HG02852 (cell line): ENCODE results near the gene ZFAND5.

Source experiments
- ATAC-seq: cut with Tn5 transposase; IDR thresholded peaks from one replicate; pipeline ENCODE4 v1.9.1; 2021; ENCODE audit warnings: mild to moderate bottlenecking, moderate library complexity; ENCODE audit not compliant: unreplicated experiment

ZFAND5 gene

GRCh38 chr9:72332351-72332750, 32.7 kb downstream of the ZFAND5 start:
- no peak for ATAC-seq

GRCh38 chr9:72327631-72328030, 37.4 kb downstream of the ZFAND5 start:
- peak; percentile 83 for ATAC-seq

DNA sequence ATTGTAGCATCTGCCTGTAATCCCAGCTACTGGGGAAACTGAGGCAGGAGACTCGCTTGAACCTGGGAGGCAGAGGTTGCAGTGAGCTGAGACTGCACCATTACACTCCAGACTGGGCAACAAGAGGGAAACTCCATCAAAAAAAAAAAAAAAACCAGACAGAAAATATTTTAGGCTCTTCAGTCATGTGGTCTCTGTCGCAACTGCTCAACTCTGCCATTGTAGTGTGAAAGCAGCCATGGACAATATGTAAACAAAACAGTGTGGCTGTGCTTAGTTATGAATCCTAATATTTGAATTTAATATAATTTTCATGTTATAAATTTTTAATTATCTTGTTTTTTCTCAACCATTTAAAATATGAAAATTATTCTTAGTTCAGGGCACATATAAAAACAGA, 38.4 kb downstream of the ZFAND5 start:
- ATAC-seq = no peak

- no peak for ATAC-seq
Measured at GRCh38 chr9:72324974-72325373, 40.0 kb downstream of the ZFAND5 start.

- no peak for ATAC-seq
Measured at GRCh38 chr9:72322678-72323077, 42.3 kb downstream of the ZFAND5 start.

DNA sequence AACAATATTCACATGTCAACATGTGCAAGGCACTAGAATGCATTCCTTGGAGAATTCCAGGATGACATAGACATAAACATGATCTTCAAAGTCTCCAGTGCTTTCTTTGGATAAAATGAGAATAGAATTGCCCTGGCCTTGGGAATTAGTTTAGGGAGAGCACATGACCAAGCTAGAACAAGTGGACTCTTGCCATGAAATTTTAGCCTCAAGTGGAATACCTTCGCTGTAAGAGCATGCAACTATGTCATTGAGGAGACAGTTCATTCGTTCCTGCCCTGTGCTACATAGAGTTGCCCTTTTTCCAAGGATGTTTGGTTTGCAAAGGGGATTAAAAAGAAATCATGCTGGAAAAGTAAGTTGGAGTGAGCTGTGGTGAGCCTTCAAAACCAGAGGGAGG, 42.7 kb downstream of the ZFAND5 start:
- ATAC-seq = no peak

GRCh38 chr9:72315510-72316311, 49.3 kb downstream of the ZFAND5 start:
- no peak for ATAC-seq

DNA sequence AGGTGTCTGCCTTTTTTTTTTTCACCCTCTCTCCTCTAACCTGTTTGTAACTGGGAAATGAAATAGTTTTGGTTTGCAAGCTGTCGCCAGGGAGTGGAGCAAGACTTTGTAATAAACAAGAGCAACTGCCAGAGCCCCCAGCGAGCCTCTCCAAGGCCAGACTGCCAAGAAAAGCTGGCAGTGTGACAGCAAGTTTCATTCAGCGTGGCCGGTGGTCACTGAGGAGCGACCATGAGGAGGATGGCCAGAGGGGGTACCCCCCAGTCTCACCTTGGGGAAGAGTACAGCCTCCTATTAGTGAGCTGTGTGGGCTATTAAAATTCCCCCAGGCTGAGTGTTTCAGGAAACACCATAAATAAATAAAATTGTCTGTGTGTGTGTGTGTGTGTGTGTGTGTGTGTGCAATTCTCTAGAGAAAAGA, 49.9 kb downstream of the ZFAND5 start:
- no peak for ATAC-seq

- ATAC-seq = no peak
Measured at GRCh38 chr9:72313507-72313906, 51.5 kb downstream of the ZFAND5 start.

DNA sequence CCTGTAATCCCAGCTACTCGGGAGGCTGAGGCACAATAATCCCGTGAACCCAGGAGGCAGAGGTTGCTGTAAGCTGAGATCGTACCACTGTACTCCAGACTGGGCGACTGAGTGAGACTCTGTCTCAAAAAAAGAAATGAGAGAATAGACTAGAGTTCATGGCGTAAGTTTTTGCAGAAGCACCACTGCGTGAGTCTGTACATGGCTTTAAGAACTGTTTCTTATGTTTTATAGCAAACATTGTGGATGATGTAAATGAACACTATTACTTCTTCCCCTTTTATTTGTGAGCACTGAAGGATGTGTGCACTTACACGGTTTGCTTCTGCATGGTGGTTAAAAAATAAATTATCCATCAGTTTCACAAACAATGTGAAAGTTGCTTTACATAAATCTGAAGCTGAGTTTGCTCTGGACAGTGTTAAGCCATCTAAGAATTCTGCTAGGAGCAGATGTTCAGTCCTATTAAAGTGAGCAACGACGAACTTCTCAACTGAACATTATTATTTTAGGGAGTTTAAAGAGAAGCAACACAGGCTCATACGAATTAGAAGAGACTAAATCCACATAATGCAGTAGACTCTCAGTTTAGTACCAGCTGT, 52.5 kb downstream of the ZFAND5 start:
- ATAC-seq = no peak

DNA sequence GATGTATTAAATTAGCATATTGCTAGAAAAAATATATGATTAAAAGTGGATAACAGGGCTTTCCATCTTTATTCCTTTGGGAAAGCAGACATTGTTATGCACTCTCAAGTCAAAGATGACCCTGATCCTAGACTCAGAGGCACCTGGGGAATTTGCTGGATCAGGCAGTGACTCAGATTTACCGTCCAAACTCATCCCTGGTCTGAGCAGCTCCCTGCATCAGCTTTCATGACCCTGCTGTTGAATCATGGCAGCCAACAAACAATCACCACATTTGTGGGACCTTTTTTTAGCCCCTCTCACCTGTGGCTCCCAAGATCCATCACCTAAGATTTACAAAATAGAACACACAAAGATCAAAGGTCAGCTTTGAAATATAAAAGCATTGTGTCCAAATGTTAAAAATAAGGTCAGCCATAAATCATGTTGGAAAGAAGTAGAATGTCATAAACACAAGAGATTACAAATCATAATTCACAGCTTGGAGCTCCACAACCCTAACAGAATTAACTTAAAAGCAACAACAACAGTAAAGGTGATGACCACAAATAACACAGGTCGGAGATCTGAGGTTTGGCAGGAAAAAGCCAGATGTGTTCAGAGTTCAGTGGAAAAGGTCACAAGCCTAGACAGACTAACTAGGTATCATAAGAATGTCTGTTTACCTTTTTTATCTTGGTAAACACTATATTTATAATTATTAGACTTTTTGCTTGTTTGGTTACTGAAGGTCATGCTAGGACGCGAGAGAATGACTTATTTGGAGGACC, 55.5 kb downstream of the ZFAND5 start:
- no peak for ATAC-seq

DNA sequence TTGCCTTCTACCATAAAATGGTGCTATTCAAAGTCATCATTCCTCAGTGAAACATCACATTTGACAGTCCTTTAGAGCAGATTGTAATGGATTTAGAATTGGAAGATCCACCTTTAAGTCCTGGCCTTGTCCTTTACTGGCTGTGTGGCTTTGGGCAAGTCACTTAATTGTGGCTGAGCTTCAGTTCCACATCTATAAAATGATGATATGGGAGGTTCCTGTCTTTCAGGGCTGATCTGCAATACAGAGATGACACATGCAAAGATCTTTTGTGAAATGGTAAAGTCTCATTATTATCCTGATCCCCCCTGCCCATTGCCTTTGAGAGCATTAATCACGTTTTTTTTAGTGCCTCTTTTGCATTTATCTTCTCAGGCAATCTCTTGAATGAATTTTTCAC, 58.2 kb downstream of the ZFAND5 start:
- ATAC-seq = no peak

DNA sequence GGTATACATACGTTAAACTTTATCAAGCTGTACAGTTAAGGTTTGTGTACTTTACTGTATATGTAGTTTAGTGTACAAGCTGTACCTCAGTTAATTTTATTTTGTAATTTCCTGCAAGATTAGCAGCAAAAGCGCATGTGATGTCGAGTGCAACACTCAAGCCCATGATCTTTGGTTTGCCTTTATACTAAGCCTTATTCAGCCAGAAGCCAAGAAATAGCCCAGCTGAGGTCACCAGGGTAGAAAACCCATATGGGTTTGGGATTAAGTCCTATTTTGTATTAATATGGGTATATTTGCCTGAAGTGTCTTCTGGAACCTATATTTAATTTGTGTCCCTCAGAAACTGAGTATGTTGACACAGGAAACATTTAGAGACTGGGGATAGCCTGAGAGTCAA, 59.3 kb downstream of the ZFAND5 start:
- ATAC-seq = no peak

DNA sequence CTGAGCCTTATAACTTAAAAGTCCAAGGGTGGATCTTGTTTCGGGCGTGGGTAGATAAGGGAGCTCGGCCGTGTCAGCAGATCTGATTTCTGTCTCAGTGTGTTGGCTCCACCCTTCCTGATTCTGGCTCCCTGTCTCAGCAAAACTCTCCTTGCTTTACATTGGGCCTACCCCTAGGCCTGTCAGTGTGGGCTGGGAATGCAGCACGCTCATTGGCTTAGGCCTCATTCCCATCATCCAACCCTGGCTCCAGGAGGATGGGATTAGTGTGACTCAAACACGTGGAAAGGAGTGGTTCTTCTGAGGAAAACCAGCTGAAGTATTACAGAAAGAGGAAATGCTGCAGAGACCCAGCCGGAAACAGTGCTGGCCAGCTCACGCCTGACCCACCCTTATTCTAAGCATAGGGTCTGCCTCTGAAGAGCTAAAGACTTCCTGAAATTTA, 59.9 kb downstream of the ZFAND5 start:
- peak; percentile 89 for ATAC-seq

- no peak for ATAC-seq
Measured at GRCh38 chr9:72304538-72304937, 60.5 kb downstream of the ZFAND5 start.
